PC-3 (cell line): ENCODE measurements around the gene CTRL. TPM values are rescaled to one million over a fixed set of nuclear protein-coding genes. Genes with fewer than 3 reads are reported as not detected.

Experiments
- ATAC-seq: fragments of 200-7000 bp; cut with Tn5 transposase; 2 replicates; pipeline ENCODE4 v1.9.1; 2020; ENCODE audit warnings: mild to moderate bottlenecking, moderate library complexity
- BruUV-seq: library from RNA; stranded (reverse); fragments of 400-500 nt; replicated peaks from 2 replicates; lab custom pipeline; 2021; lab: Mats Ljungman, UMichigan
- CTCF ChIA-PET: fragments of 300-600 bp; sonication (Branson Sonifier 250); formaldehyde crosslinking; loops from one replicate; lab custom pipeline; 2022; ENCODE audit warnings: antibody characterized with exemption; lab: Charles Lee
- POLR2A ChIA-PET: fragments of 300-600 bp; sonication (Branson Sonifier 250); formaldehyde crosslinking; loops from one replicate; lab custom pipeline; 2022; ENCODE audit warnings: antibody characterized with exemption; ENCODE audit not compliant: unreplicated experiment; lab: Charles Lee
- DNase-seq: peaks from one replicate; pipeline ENCODE4 v3.0.0-alpha.2; 2015
- H2AFZ ChIP-seq: fragments of 300-600 bp; sonication (generic); 2 replicates; pipeline ENCODE4 v1.6.0; 2016; ENCODE audit warnings: antibody characterized with exemption, low read length
- H3F3A ChIP-seq: fragments of 300-600 bp; sonication (generic); one replicate; pipeline ENCODE4 v1.6.0; 2017; ENCODE audit warnings: antibody characterized with exemption, low read length, control low read depth, mild to moderate bottlenecking; ENCODE audit not compliant: unreplicated experiment
- H3K27ac ChIP-seq: fragments of 300-600 bp; sonication (generic); 2 replicates; pipeline ENCODE4 v1.5.1; 2016; ENCODE audit warnings: mild to moderate bottlenecking, low read length
- H3K27me3 ChIP-seq: fragments of 300-600 bp; sonication (generic); 2 replicates; pipeline ENCODE4 v1.6.1; 2016; ENCODE audit warnings: low read length, mixed read lengths
- H3K36me3 ChIP-seq: fragments of 300-600 bp; sonication (generic); 2 replicates; pipeline ENCODE4 v1.6.1; 2016; ENCODE audit warnings: low read depth, mixed run types, low read length, mixed read lengths
- H3K4me1 ChIP-seq: fragments of 300-600 bp; sonication (generic); 2 replicates; pipeline ENCODE4 v1.5.1; 2016; ENCODE audit warnings: low read length; ENCODE audit not compliant: insufficient read depth
- H3K4me2 ChIP-seq: fragments of 300-600 bp; sonication (generic); 2 replicates; pipeline ENCODE4 v1.6.0; 2016; ENCODE audit warnings: low read length
- H3K4me3 ChIP-seq: fragments of 300-600 bp; sonication (generic); 2 replicates; pipeline ENCODE4 v1.5.1; 2016; ENCODE audit warnings: mild to moderate bottlenecking, low read length, mixed read lengths
- H3K79me2 ChIP-seq: fragments of 300-600 bp; sonication (generic); 2 replicates; pipeline ENCODE4 v1.6.1; 2017; ENCODE audit warnings: low read length, mixed read lengths
- H3K9ac ChIP-seq: fragments of 300-600 bp; sonication (generic); 2 replicates; pipeline ENCODE4 v1.6.0; 2016; ENCODE audit warnings: mild to moderate bottlenecking, low read length
- H3K9me2 ChIP-seq: fragments of 300-600 bp; sonication (generic); replicated peaks from 2 replicates; pipeline ENCODE4 v1.6.1; 2016; ENCODE audit warnings: mixed run types, low read length, mixed read lengths
- H3K9me3 ChIP-seq: fragments of 300-600 bp; sonication (generic); 2 replicates; pipeline ENCODE4 v1.6.1; 2016; ENCODE audit warnings: low read length, mixed read lengths
- H4K20me1 ChIP-seq: fragments of 300-600 bp; sonication (generic); 2 replicates; pipeline ENCODE4 v1.6.1; 2016; ENCODE audit warnings: low read length, mixed read lengths
- CTCF ChIP-seq: fragments of 300-600 bp; sonication (generic); conservative IDR thresholded peaks from 2 replicates; pipeline ENCODE4 v1.5.1; 2017; ENCODE audit warnings: antibody characterized with exemption, low read depth, mild to moderate bottlenecking, low read length
- EZH2 ChIP-seq: fragments of 300-600 bp; sonication (generic); IDR thresholded peaks from one replicate; pipeline ENCODE4 v1.6.1; 2017; ENCODE audit warnings: antibody characterized with exemption, mild to moderate bottlenecking, low read length; ENCODE audit not compliant: unreplicated experiment
- EZH2phosphoT487 ChIP-seq: fragments of 300-600 bp; sonication (generic); IDR thresholded peaks from 2 replicates; pipeline ENCODE4 v1.6.1; 2018; ENCODE audit warnings: mild to moderate bottlenecking, antibody characterized with exemption, low read length, borderline replicate concordance
- intact Hi-C: fragments of 100-400 bp; cut with micrococcal nuclease; formaldehyde crosslinking; loops from 2 replicates; pipeline ENCODE4 v1.9.0; 2023
- total RNA-seq: library from RNA; depleted of rRNA; stranded (reverse); fragments of >200 nt; gene quantifications from 2 replicates; pipeline ENCODE4 v1.2.3, GENCODE V29; 2014

The CTRL gene
- total RNA-seq, 1 experiment from 2014 or later, result 1.6 TPM

- POLR2A ChIA-PET, result no interaction called here
- no peaks in the 10 kb centered on the region for H3K36me3 ChIP-seq
- no peaks in the 10 kb centered on the region for H3K27me3 ChIP-seq
- no peaks in the 10 kb centered on the region for H3K9me2 ChIP-seq
- H3K4me3 ChIP-seq, result no peak overlapping the region
- TF ChIP-seq CTCF (no peak), EZH2phosphoT487 (no peak)
- no peak overlapping the region for H3K27ac ChIP-seq
- DNase-seq (no peak), ATAC-seq (no peak)
- H3K9me3 ChIP-seq, result no peaks in the 10 kb centered on the region
- H4K20me1 ChIP-seq, result no peaks in the 10 kb centered on the region
- CTCF ChIA-PET, result no interaction called here
- H3F3A ChIP-seq, result no peaks in the 10 kb centered on the region
- no peak overlapping the region for H3K4me2 ChIP-seq
- H3K79me2 ChIP-seq, result no peaks in the 10 kb centered on the region
- no peaks in the 10 kb centered on the region for H3K4me1 ChIP-seq
- H2AFZ ChIP-seq, result no peak overlapping the region
- TSS peak; percentile 3 for BruUV-seq
- no peak overlapping the region for H3K9ac ChIP-seq
- intact Hi-C loops, result no loop called here
Observed at GRCh38 chr16:67942510-67943255, 11.0 kb upstream of the CTRL start.

- BruUV-seq, result no TSS peak
Observed at GRCh38 chr16:67942200-67942509, 10.5 kb upstream of the CTRL start.

More at GRCh38 chr16:67942200-67942509, 10.5 kb upstream of the CTRL start:
- Histone ChIP-seq H3K9me3 (no peaks in the 10 kb centered on the region), H3K27ac (no peak overlapping the region), H3K27me3 (no peaks in the 10 kb centered on the region), H3K4me2 (no peak overlapping the region), H3K36me3 (no peaks in the 10 kb centered on the region), H3K9me2 (no peaks in the 10 kb centered on the region), H3K9ac (no peak overlapping the region), H4K20me1 (no peaks in the 10 kb centered on the region), H3K4me1 (0 out of 2 replicates have a peak, but pooled peaks cover 2% of the 10 kb centered on the region), H3F3A (no peaks in the 10 kb centered on the region), H2AFZ (no peak overlapping the region), H3K79me2 (peaks cover 4% of the 10 kb centered on the region), H3K4me3 (no peak overlapping the region)
- ATAC-seq (peak; percentile 69), DNase-seq (peak; percentile 27)
- intact Hi-C loops, result no loop called here
- POLR2A ChIA-PET, result no interaction called here
- CTCF ChIA-PET, result no interaction called here
- TF ChIP-seq CTCF (peak; percentile 65), EZH2phosphoT487 (no peak), EZH2 (no peak)
